GM12878 (cell line): ENCODE measurements around the gene C20orf144. TPM values are rescaled to one million over a fixed set of nuclear protein-coding genes. Genes with fewer than 3 reads are reported as not detected.

Experiments used
- ATAC-seq: fragments of 200-7000 bp; cut with Tn5 transposase; 3 replicates; pipeline ENCODE4 v1.9.1; 2020; ENCODE audit warnings: mild to moderate bottlenecking, moderate library complexity
- BruUV-seq: library from RNA; stranded (reverse); fragments of 400-500 nt; replicated peaks from 2 replicates; lab custom pipeline; 2021; lab: Mats Ljungman, UMichigan
- CTCF ChIA-PET: fragments of 300-600 bp; sonication (Branson Sonifier 250); formaldehyde crosslinking; extraction: SDS; loops from one replicate; lab custom pipeline; 2021; ENCODE audit warnings: inconsistent platforms; lab: Yijun Ruan, JAX
- POLR2A ChIA-PET: fragments of 350-600 bp; formaldehyde crosslinking; extraction: SDS; loops from one replicate; lab custom pipeline; 2021; ENCODE audit warnings: inconsistent platforms; lab: Charles Lee
- RAD21 ChIA-PET: fragments of 300-600 bp; sonication (Branson Sonifier 250); formaldehyde crosslinking; loops from one replicate; lab custom pipeline; 2023; ENCODE audit warnings: antibody characterized with exemption; ENCODE audit not compliant: unreplicated experiment; lab: Charles Lee
- SMC1A ChIA-PET: fragments of 300-600 bp; sonication (Branson Sonifier 250); formaldehyde crosslinking; loops from one replicate; lab custom pipeline; 2023; ENCODE audit not compliant: unreplicated experiment, uncharacterized antibody; lab: Charles Lee
- DNase-seq: peaks from one replicate; pipeline ENCODE4 v3.0.0-alpha.2; 2011; ENCODE audit warnings: low read depth, low spot score
- FAIRE-seq: peaks from 3 replicates; lab custom pipeline; 2011; peaks lifted over from hg19 to GRCh38; lab: Jason Lieb, UNC
- H2AFZ ChIP-seq: 2 replicates; pipeline ENCODE4 v1.6.0; 2011; ENCODE audit warnings: low read depth, low read length, control low read depth; ENCODE audit not compliant: control insufficient read depth
- H3K27ac ChIP-seq: 2 replicates; pipeline ENCODE4 v1.5.1; 2011; ENCODE audit warnings: control low read depth; ENCODE audit not compliant: control insufficient read depth, insufficient read depth
- H3K27me3 ChIP-seq, 2 experiments: replicated peaks in 1 of 2; 2 replicates each; pipeline versions ENCODE4 v1.6.0 to v1.6.1; 2011; ENCODE audit warnings: low read length in 1 of 2; ENCODE audit not compliant: control insufficient read depth in 2 of 2, insufficient read depth in 2 of 2
- H3K36me3 ChIP-seq, 2 experiments: 2 replicates each; pipeline ENCODE4 v1.5.1; 2011; ENCODE audit warnings: low read length in 1 of 2; ENCODE audit not compliant: control insufficient read depth in 2 of 2, insufficient read depth in 2 of 2
- H3K4me1 ChIP-seq: 2 replicates; pipeline ENCODE4 v1.6.1; 2011; ENCODE audit warnings: mild to moderate bottlenecking, low read length, moderate library complexity, mixed read lengths; ENCODE audit not compliant: control insufficient read depth, insufficient read depth
- H3K4me2 ChIP-seq: 2 replicates; pipeline ENCODE4 v1.6.0; 2011; ENCODE audit warnings: control low read depth; ENCODE audit not compliant: control insufficient read depth, insufficient read depth
- H3K4me3 ChIP-seq: fragments of 200-600 bp; sonication (generic); 2 replicates; pipeline ENCODE4 v1.5.1; 2016
- H3K79me2 ChIP-seq: 2 replicates; pipeline ENCODE4 v1.6.0; 2011; ENCODE audit warnings: low read length; ENCODE audit not compliant: control insufficient read depth, insufficient read depth
- H3K9ac ChIP-seq: 2 replicates; pipeline ENCODE4 v1.8.0; 2011; ENCODE audit warnings: low read length, control low read depth, mixed read lengths; ENCODE audit not compliant: control insufficient read depth, insufficient read depth
- H3K9me3 ChIP-seq: replicated peaks from 3 replicates; pipeline ENCODE4 v1.5.1; 2011; ENCODE audit warnings: mild to moderate bottlenecking, low read length; ENCODE audit not compliant: control insufficient read depth, insufficient read depth
- H4K20me1 ChIP-seq: 2 replicates; pipeline ENCODE4 v1.6.0; 2011; ENCODE audit not compliant: control insufficient read depth, insufficient read depth
- BCL3 ChIP-seq: IDR thresholded peaks from 2 replicates; pipeline ENCODE4 v1.6.1; 2011; ENCODE audit warnings: borderline replicate concordance, low read depth, mild to moderate bottlenecking, moderate library complexity, low read length; ENCODE audit not compliant: insufficient read depth, poor library complexity, severe bottlenecking
- E2F4 ChIP-seq: IDR thresholded peaks from 2 replicates; pipeline ENCODE4 v1.6.1; 2012; ENCODE audit warnings: low read depth, low read length, improper control_type of control experiment
- FOS ChIP-seq: IDR thresholded peaks from 3 replicates; pipeline ENCODE4 v1.6.1; 2011; ENCODE audit warnings: borderline replicate concordance; ENCODE audit not compliant: insufficient read length; ENCODE audit errors: extremely low read depth
- PAX8 ChIP-seq: fragments of 450-650 bp; IDR thresholded peaks from 2 replicates; pipeline ENCODE4 v1.6.1; 2017; ENCODE audit warnings: mild to moderate bottlenecking, moderate library complexity
- POU2F2 ChIP-seq: IDR thresholded peaks from 3 replicates; pipeline ENCODE4 v1.6.1; 2011; ENCODE audit warnings: low read depth, mild to moderate bottlenecking, low read length, borderline replicate concordance
- RB1 ChIP-seq: fragments of 450-650 bp; formaldehyde crosslinking; IDR thresholded peaks from 2 replicates; pipeline ENCODE4 v1.6.1; 2017; ENCODE audit warnings: mild to moderate bottlenecking, borderline replicate concordance
- RUNX3 ChIP-seq: IDR thresholded peaks from 2 replicates; pipeline ENCODE4 v1.6.1; 2012; ENCODE audit warnings: low read length, inconsistent platforms
- SMC3 ChIP-seq: IDR thresholded peaks from 2 replicates; pipeline ENCODE4 v1.6.1; 2011; ENCODE audit warnings: low read length, improper control_type of control experiment, borderline replicate concordance
- STAT1 ChIP-seq: fragments of 450-650 bp; conservative IDR thresholded peaks from 2 replicates; pipeline ENCODE4 v1.6.1; 2014; ENCODE audit warnings: antibody characterized with exemption, mild to moderate bottlenecking
- STAT3 ChIP-seq: IDR thresholded peaks from 2 replicates; pipeline ENCODE4 v1.6.1; 2011; ENCODE audit warnings: low read depth, low read length, improper control_type of control experiment
- TARDBP ChIP-seq: IDR thresholded peaks from 2 replicates; pipeline ENCODE4 v1.6.1; 2016; ENCODE audit warnings: borderline replicate concordance
- WGBS: methylation state at CpG from one replicate; pipeline ENCODE4 v1.1.6; 2016; ENCODE audit warnings: low lambda C conversion rate; ENCODE audit not compliant: insufficient replicate concordance, insufficient coverage; ENCODE audit errors: missing lambda C conversion rate; 5-methylcytosine and 5-hydroxymethylcytosine counted together
- in situ Hi-C: fragments of 300-500 bp; cut with MboI; formaldehyde crosslinking; loops from 9 replicates; pipeline ENCODE4 v1.14.3; 2018; ENCODE audit warnings: mixed read lengths
- intact Hi-C: fragments of 100-400 bp; cut with micrococcal nuclease; formaldehyde crosslinking; loops from one replicate; pipeline ENCODE4 v1.14.2; 2022; ENCODE audit not compliant: unreplicated experiment
- polyA plus RNA-seq, 11 experiments: library from polyadenylated mRNA; depleted of rRNA in 4 of 11; unstranded in 6 of 11; stranded (reverse) in 5 of 11; fragments of >200 nt; fragmentation: Nextera tagmentation in 4 of 11; fragmentation: Illumina TruSeq in 1 of 11; extraction: Ambion mirVana in 4 of 11; extraction: Trizol in 1 of 11; gene quantifications; 1 replicate in 1 of 11; 2 replicates in 10 of 11; pipeline versions ENCODE4 v1.2.1 to v1.2.3, GENCODE V29; 2011 to 2016; ENCODE audit warnings: inconsistent platforms in 2 of 11, missing spikeins in 2 of 11, low read depth in 1 of 11
- total RNA-seq, 4 experiments: library from RNA; depleted of rRNA in 3 of 4; stranded (reverse); fragments of >200 nt in 3 of 4; fragmentation: Illumina TruSeq in 1 of 4; extraction: Trizol in 1 of 4; gene quantifications; 2 replicates each; pipeline versions ENCODE4 v1.2.1 to v1.2.3, GENCODE V29; 2013 to 2021
- TF ChIP-seq, protein P1 (sequence below): fragments of 150-350 bp; IDR thresholded peaks from 2 replicates; pipeline ENCODE4 v1.6.1; 2014; ENCODE audit warnings: mild to moderate bottlenecking, low read depth, low read length

Gene C20orf144
- total and polyA plus RNA-seq, 10 of the 15 experiments (the other 5 are each of a cell fraction or from before 2014, with no cell fraction given) = 0.04 to 0.62 (median 0.23) TPM; not detected in 2

- H3K27ac ChIP-seq = no peak overlapping the region
- peaks cover 38% of the 10 kb centered on the region for H3K4me1 ChIP-seq
- in situ Hi-C loops (loop anchor here (5.0 kb wide), 1 partner anchor 199 kb away; no protein-coding TSS in a partner anchor), intact Hi-C loops (loop anchor here (5.0 kb wide), 1 partner anchor 134 kb away; no protein-coding TSS in a partner anchor)
- CTCF ChIA-PET = interaction anchor here (1.1 to 5.6 kb wide), 3 partner anchors 16 to 194 kb away, joined by 4 to 41 read pairs (median 17); partner anchors contain the start of genes ACTL10 and CBFA2T2
- RAD21 ChIA-PET = interaction anchor here (0.7 to 3.6 kb wide), 3 partner anchors 12 to 179 kb away, joined by 3 to 13 read pairs (median 10); partner anchors contain the start of gene ACTL10
- no TSS peak for BruUV-seq
- no peaks in the 10 kb centered on the region for H3K36me3 ChIP-seq
- DNase-seq = no peak
- no peak for FAIRE-seq
- WGBS = 96% methylated on average over 13 of the region's 13 CpGs
- peak overlapping the region; percentile 13 for H3K4me2 ChIP-seq
- ATAC-seq = no peak
- H4K20me1 ChIP-seq = peaks cover 4% of the 10 kb centered on the region; the same call in 1 of the 2 replicates
- H3K9ac ChIP-seq = no peak overlapping the region
- POLR2A ChIA-PET = interaction anchor here (0.6 kb wide), 1 partner anchor 55 kb away, joined by 4 read pairs; no protein-coding TSS in a partner anchor
- peaks cover 0 to 2% of the 10 kb centered on the region in 2 experiments; a peak in 2 of 4 replicates for H3K27me3 ChIP-seq
- H3K79me2 ChIP-seq = no peaks in the 10 kb centered on the region
- no peak overlapping the region for H3K4me3 ChIP-seq
- H3K9me3 ChIP-seq = no peaks in the 10 kb centered on the region
- H2AFZ ChIP-seq = no peak overlapping the region
- TF ChIP-seq PAX8 (no peak), BCL3 (no peak), POU2F2 (no peak), STAT1 (no peak), FOS (no peak), E2F4 (no peak), TARDBP (no peak), SMC3 (no peak), RUNX3 (no peak), STAT3 (no peak), RB1 (no peak)
- TF ChIP-seq, protein P1, sequence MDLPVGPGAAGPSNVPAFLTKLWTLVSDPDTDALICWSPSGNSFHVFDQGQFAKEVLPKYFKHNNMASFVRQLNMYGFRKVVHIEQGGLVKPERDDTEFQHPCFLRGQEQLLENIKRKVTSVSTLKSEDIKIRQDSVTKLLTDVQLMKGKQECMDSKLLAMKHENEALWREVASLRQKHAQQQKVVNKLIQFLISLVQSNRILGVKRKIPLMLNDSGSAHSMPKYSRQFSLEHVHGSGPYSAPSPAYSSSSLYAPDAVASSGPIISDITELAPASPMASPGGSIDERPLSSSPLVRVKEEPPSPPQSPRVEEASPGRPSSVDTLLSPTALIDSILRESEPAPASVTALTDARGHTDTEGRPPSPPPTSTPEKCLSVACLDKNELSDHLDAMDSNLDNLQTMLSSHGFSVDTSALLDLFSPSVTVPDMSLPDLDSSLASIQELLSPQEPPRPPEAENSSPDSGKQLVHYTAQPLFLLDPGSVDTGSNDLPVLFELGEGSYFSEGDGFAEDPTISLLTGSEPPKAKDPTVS = no peak
- SMC1A ChIA-PET = no interaction called here
Observed at GRCh38 chr20:33651562-33652048, 10.5 kb upstream of the C20orf144 start.
